Fibroblast of skin of back (primary cell): ENCODE results near the gene SNED1. TPM values are rescaled to one million over a fixed set of nuclear protein-coding genes. Genes with fewer than 3 reads are reported as not detected.

Experiments
- DNase-seq: peaks from one replicate; pipeline ENCODE4 v3.0.0-alpha.2; 2013
- polyA plus RNA-seq, 2 experiments: library from polyadenylated mRNA; unstranded; fragments of 120-200 nt; gene quantifications; one replicate each; pipeline ENCODE4 v1.2.1, GENCODE V29; 2013; ENCODE audit not compliant: insufficient read length in 2 of 2

SNED1 gene
- polyA plus RNA-seq (2013, experiment 1 of 2; ENCODE audit: insufficient read length), result 0.96 TPM
- polyA plus RNA-seq (2013, experiment 2 of 2; ENCODE audit: insufficient read length), result 1.8 TPM

GRCh38 chr2:240997856-240998705 is at the start of gene SNED1:
TSS of gene SNED1 (plus strand) at chr2:240998618. CDS start at chr2:240998838, 220 bp downstream.
- peak; percentile 68 for DNase-seq

GRCh38 chr2:240948905-240949790 is 49.3 kb upstream of the SNED1 start:
- DNase-seq, result no peak

- DNase-seq, result no peak
Measured at GRCh38 chr2:240949791-240950705, 48.4 kb upstream of the SNED1 start.

GRCh38 chr2:240951045-240951594 is 47.3 kb upstream of the SNED1 start:
- DNase-seq, result no peak

- no peak for DNase-seq
Measured at GRCh38 chr2:240952496-240953246, 45.7 kb upstream of the SNED1 start.

- no peak for DNase-seq
Measured at GRCh38 chr2:240953426-240954410, 44.7 kb upstream of the SNED1 start.

GRCh38 chr2:240954436-240955305 is 43.7 kb upstream of the SNED1 start:
- DNase-seq, result no peak

GRCh38 chr2:240955306-240956170 is 42.9 kb upstream of the SNED1 start:
- no peak for DNase-seq

GRCh38 chr2:240956171-240956934 is 42.1 kb upstream of the SNED1 start:
- no peak for DNase-seq

GRCh38 chr2:240956935-240957655 is 41.3 kb upstream of the SNED1 start:
- no peak for DNase-seq

GRCh38 chr2:240957656-240958365 is 40.6 kb upstream of the SNED1 start:
- DNase-seq, result peak; percentile 18

- DNase-seq, result no peak
Measured at GRCh38 chr2:240958366-240959213, 39.8 kb upstream of the SNED1 start.

GRCh38 chr2:240959214-240959940 is 39.0 kb upstream of the SNED1 start:
- no peak for DNase-seq

- DNase-seq, result no peak
Measured at GRCh38 chr2:240959941-240960308, 38.5 kb upstream of the SNED1 start.
